A204.1 (cell line): ENCODE data around the gene HOXC5.
"Not testable (repeated sequence)": the region's sequence is repeated elsewhere in the genome, so short reads cannot be mapped to it uniquely, and the experiment has no call there.

Experiments used
- FAIRE-seq: peaks from 2 replicates; lab custom pipeline; 2012; peaks lifted over from hg19 to GRCh38; lab: Jason Lieb, UNC

The HOXC5 gene

GRCh38 chr12:54033980-54034784, 1.3 kb downstream of the HOXC5 start:
- FAIRE-seq = no peak

- no peak for FAIRE-seq
Measured at GRCh38 chr12:54034785-54035310, 2.0 kb downstream of the HOXC5 start.

- FAIRE-seq = no peak
Measured at GRCh38 chr12:54035568-54036264, 2.9 kb downstream of the HOXC5 start.

GRCh38 chr12:54036620-54037359, 3.9 kb downstream of the HOXC5 start:
- no peak for FAIRE-seq

- FAIRE-seq = no peak
Measured at GRCh38 chr12:54037360-54038283, 4.8 kb downstream of the HOXC5 start.

- no peak for FAIRE-seq
Measured at GRCh38 chr12:54038284-54038870, 5.5 kb downstream of the HOXC5 start.

- FAIRE-seq = no peak
Measured at GRCh38 chr12:54038871-54039414, 6.1 kb downstream of the HOXC5 start.

- no peak for FAIRE-seq
Measured at GRCh38 chr12:54039417-54040147, 6.7 kb downstream of the HOXC5 start.

- FAIRE-seq = no peak
Measured at GRCh38 chr12:54040148-54040494, 7.3 kb downstream of the HOXC5 start.

GRCh38 chr12:54040648-54041047, 7.8 kb downstream of the HOXC5 start:
- FAIRE-seq = no peak

- FAIRE-seq = no peak
Measured at GRCh38 chr12:54041097-54041690, 8.3 kb downstream of the HOXC5 start.

GRCh38 chr12:54042033-54042432, 9.2 kb downstream of the HOXC5 start:
- not testable (repeated sequence) for FAIRE-seq

GRCh38 chr12:54042970-54043853, 10.4 kb downstream of the HOXC5 start:
- no peak for FAIRE-seq

GRCh38 chr12:54044425-54045103, 11.7 kb downstream of the HOXC5 start:
- no peak for FAIRE-seq

- FAIRE-seq = no peak
Measured at GRCh38 chr12:54045401-54045800, 12.6 kb downstream of the HOXC5 start.

- no peak for FAIRE-seq
Measured at GRCh38 chr12:54045868-54046521, 13.1 kb downstream of the HOXC5 start.

- FAIRE-seq = no peak
Measured at GRCh38 chr12:54046809-54047159, 13.9 kb downstream of the HOXC5 start.
